HG02588 (cell line): ENCODE data around the gene MAP3K2.
"Not testable (repeated sequence)": the region's sequence is repeated elsewhere in the genome, so short reads cannot be mapped to it uniquely, and the experiment has no call there.

ENCODE experiments used
- ATAC-seq: cut with Tn5 transposase; IDR thresholded peaks from one replicate; pipeline ENCODE4 v1.9.1; 2021; ENCODE audit warnings: mild to moderate bottlenecking, moderate library complexity; ENCODE audit not compliant: unreplicated experiment

MAP3K2 gene

DNA sequence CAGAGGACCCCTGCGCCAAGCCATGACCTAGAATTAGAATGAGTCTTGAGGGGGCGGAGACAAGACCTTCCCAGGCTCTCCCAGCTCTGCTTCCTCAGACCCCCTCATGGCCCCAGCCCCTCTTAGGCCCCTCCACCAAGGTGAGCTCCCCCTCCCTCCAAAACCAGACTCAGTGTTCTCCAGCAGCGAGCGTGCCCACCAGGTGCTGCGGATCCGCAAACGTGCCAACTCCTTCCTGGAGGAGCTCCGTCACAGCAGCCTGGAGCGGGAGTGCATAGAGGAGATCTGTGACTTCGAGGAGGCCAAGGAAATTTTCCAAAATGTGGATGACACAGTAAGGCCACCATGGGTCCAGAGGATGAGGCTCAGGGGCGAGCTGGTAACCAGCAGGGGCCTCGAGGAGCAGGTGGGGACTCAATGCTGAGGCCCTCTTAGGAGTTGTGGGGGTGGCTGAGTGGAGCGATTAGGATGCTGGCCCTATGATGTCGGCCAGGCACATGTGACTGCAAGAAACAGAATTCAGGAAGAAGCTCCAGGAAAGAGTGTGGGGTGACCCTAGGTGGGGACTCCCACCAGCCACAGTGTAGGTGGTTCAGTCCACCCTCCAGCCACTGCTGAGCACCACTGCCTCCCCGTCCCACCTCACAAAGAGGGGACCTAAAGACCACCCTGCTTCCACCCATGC lies 33.5 kb upstream of the MAP3K2 start:
- ATAC-seq, result no peak

DNA sequence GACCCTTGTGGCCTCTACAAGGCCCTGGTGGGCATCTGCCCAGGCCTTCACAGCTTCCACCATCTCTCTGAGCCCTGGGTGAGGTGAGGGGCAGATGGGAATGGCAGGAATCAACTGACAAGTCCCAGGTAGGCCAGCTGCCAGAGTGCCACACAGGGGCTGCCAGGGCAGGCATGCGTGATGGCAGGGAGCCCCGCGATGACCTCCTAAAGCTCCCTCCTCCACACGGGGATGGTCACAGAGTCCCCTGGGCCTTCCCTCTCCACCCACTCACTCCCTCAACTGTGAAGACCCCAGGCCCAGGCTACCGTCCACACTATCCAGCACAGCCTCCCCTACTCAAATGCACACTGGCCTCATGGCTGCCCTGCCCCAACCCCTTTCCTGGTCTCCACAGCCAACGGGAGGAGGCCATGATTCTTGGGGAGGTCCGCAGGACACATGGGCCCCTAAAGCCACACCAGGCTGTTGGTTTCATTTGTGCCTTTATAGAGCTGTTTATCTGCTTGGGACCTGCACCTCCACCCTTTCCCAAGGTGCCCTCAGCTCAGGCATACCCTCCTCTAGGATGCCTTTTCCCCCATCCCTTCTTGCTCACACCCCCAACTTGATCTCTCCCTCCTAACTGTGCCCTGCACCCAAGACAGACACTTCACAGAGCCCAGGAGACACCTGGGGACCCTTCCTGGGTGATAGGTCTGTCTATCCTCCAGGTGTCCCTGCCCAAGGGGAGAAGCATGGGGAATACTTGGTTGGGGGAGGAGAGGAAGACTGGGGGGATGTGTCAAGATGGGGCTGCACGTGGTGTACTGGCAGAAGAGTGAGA lies 32.5 kb upstream of the MAP3K2 start:
- ATAC-seq, result no peak

DNA sequence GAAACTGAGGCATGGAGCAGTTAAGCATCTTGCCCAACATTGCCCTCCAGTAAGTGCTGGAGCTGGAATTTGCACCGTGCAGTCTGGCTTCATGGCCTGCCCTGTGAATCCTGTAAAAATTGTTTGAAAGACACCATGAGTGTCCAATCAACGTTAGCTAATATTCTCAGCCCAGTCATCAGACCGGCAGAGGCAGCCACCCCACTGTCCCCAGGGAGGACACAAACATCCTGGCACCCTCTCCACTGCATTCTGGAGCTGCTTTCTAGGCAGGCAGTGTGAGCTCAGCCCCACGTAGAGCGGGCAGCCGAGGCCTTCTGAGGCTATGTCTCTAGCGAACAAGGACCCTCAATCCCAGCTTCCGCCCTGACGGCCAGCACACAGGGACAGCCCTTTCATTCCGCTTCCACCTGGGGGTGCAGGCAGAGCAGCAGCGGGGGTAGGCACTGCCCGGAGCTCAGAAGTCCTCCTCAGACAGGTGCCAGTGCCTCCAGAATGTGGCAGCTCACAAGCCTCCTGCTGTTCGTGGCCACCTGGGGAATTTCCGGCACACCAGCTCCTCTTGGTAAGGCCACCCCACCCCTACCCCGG lies 31.8 kb upstream of the MAP3K2 start:
- no peak for ATAC-seq

- no peak for ATAC-seq
Measured at GRCh38 chr2:127419112-127419430, 31.3 kb upstream of the MAP3K2 start.

DNA sequence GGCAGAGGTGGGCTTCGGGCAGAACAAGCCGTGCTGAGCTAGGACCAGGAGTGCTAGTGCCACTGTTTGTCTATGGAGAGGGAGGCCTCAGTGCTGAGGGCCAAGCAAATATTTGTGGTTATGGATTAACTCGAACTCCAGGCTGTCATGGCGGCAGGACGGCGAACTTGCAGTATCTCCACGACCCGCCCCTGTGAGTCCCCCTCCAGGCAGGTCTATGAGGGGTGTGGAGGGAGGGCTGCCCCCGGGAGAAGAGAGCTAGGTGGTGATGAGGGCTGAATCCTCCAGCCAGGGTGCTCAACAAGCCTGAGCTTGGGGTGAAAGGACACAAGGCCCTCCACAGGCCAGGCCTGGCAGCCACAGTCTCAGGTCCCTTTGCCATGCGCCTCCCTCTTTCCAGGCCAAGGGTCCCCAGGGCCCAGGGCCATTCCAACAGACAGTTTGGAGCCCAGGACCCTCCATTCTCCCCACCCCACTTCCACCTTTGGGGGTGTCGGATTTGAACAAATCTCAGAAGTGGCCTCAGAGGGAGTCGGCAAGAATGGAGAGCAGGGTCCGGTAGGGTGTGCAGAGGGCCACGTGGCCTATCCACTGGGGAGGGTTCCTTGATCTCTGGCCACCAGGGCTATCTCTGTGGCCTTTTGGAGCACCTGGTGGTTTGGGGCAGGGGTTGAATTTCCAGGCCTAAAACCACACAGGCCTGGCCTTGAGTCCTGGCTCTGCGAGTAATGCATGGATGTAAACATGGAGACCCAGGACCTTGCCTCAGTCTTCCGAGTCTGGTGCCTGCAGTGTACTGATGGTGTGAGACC lies 30.7 kb upstream of the MAP3K2 start, which contains the start of gene PROC:
Gene PROC (plus strand): TSS at position 128 of the 812 bp plus-strand sequence. CDS start 1,516 bp downstream, outside the sequence.
- ATAC-seq, result no peak

GRCh38 chr2:127417406-127417805 lies 29.6 kb upstream of the MAP3K2 start:
- no peak for ATAC-seq

DNA sequence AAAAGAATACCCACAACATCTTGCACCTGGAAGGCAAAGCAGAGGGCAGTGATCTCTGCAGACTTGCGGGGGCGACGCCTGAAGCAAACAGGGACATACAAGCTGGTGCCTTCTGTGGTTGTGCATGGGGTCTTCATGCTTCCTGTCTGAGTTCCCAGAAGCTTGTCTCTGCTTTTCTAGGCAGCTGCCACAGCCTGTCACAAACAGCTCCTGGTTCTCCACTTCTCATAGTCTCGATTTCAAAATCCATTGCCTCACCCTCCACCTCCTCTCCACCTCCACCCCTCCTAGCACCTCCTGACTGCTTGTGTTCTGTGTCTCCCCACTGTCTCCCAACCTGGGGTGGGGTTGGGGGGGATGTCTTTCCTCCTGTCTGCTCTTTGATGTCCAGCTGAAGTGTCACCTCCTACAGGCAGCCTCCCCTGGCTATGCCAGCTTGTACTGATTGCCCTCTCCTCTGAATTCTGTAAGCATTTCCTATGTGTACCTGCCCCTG lies 28.8 kb upstream of the MAP3K2 start:
- ATAC-seq, result no peak

DNA sequence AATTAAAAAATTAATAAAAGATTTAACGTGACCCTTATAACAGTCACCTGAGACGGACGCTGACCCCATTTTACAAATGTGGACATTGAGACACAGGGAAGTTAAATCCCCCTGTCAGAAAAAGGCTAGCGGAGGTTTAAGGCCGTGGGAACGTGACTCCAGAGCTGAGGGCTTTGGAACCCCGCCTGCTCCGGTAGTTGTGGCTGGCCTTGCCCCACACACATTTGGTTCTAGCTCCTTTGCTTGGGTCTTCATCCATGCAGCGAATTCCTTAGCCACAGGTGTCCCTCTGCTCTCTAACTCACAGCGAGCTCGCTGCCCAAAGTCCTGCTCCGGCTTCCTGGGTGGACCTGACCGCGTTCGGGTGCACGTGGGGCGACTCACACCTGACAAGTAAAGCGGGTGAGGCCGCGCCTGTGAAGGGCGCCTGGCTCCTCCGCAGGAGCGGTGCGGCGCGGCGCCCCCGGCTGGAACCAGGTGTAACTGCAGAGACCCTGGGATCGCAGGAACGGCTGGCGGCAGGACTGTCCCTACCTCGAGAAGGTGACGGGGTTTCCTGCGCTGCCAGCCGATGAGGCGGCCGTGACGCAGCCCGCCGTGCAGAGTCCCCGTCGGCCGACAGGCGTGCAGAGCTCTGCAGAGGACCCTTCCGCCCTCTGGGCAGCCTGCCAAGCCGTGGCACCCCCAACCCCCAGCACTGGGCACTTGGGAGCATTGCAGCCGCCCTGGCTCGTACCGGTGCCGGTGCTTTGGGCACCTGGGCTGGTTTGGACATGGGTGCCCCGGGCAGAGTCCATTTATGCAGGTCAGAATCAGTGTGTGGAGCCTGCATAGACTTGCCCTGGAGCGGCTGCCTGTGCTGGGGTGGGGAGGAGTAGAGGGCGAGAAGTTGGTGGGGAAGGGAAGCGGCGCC lies 28.1 kb upstream of the MAP3K2 start:
- peak; percentile 70 for ATAC-seq

DNA sequence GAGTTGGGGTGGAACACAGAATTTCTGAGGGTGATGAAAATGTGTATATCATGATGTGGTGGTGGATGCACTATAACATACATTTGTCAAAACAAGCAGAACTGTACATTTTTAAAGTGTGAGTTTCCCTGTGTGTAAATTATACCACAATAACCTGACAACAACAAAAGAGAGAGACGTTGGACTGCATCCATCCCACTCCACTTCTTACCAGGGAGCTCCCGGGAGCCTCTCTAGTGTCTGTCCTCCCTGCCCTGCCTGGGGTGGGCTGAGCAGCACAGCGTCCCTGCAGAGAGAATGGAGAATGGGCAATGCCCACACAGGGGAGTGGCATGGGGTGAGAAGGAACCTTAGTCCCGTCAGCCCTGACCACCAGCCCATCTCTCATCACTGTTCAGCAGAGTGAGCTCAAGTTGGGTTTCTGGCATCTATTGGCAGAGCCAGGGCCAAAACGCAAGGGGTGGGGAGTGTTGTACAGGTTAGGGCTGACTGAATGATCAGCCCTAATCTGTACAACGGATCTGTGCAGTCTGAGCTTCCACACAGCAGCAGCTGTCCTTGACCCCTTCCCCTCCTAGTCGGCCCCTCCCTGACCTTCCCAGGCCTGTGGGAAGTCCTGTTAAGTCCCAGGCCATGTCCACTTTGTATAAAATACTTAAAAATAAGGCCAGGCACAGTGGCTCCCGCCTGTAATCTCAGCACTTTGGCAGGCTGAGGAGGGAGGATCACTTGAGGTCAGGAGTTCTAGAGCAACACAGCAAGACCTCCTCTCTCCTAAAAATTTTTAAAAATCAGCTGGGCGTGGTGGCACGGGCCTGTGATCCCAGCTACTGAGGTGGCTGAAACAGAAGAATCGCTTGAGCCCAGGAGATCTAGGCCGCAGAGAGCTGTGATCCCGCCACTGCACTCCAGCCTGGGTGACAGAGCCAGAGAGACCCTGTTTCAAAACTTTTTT lies 27.1 kb upstream of the MAP3K2 start:
- ATAC-seq, result no peak

DNA sequence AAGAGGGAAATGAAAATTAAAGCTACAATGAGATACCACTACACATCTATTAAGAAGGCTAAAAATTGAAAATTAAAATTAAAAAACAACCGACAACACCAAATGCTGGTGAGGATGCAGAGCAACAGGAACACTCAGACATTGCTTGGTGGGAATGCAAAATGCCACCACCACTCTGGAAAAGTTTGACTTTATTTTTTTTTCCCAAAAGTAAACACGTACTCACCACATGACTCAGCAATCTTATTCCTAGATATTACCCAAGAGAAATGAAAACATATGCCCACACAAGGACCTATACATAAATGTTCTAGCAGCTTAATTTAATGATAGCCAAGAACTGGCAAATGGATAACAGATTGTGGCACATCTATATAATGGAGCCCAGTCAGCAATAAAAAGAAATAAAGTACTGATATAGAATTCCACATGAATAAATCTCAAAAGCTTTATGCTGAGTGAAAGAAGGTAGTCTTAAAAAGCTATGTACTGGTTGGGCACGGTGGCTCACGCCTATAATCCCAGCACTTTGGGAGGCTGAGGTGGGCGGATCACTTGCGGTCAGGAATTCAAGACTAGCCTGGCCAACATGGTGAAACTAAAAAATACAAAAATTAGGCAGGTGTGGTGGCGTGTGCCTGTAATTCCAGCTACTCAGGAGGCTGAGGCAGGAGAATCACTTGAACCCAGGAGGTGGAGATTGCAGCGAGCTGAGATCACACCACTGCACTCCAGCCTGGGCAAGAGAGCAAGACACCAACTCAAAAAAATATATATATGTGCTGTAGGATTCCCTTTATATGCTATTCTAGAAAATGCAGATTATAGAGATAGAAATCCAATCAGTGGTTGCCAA lies 26.2 kb upstream of the MAP3K2 start:
- ATAC-seq, result no peak

DNA sequence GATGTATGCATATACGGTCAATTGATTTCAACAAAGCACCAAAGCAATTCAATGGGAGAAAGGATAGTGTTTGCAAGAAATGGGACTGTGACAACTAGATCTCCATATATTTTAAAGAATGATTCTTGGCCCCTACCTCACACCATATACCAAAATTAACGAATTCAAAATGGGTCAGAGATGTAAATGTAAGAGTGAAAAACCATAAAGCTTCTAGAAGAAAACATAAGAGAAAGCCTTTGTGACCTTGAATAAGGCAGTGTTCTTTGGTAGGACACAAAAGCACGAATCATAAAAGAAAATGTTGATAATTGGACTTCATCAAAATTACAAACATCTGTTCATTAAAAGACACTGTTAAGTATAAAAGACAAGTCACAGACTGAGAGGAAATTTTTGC lies 25.4 kb upstream of the MAP3K2 start:
- ATAC-seq, result no peak

DNA sequence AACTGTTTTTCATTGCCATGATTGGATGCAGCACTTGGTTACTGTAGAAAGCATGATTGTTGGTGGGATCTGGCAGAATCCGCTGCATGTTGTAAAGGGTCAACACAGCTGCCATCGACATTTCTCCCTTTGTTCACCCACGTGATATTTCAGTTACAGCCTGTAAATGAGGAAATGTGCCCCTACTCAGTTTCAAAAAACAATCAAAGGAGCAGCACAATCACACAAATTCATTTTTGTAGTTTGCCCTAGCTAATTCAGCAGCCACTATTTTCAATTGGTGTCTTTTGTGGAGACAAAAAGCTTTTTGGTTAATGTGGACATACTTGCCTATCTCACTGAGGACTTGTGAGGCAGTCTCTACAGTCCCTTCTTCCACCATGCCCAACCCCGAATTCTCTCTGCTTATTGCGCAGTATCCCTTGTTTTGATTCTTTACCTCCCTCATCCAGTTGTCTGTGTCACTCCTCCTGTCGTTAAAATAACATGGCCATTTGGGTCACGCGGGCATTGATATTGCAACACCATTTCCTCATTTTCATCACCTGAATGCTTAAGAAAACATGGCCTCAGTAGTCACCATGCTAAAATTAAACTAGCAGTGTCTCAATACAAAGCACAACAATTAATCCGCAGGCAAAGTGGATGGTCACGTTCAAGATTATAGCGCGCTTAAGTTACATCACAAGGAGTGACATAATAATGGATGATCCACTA lies 24.0 kb upstream of the MAP3K2 start:
- ATAC-seq, result no peak

DNA sequence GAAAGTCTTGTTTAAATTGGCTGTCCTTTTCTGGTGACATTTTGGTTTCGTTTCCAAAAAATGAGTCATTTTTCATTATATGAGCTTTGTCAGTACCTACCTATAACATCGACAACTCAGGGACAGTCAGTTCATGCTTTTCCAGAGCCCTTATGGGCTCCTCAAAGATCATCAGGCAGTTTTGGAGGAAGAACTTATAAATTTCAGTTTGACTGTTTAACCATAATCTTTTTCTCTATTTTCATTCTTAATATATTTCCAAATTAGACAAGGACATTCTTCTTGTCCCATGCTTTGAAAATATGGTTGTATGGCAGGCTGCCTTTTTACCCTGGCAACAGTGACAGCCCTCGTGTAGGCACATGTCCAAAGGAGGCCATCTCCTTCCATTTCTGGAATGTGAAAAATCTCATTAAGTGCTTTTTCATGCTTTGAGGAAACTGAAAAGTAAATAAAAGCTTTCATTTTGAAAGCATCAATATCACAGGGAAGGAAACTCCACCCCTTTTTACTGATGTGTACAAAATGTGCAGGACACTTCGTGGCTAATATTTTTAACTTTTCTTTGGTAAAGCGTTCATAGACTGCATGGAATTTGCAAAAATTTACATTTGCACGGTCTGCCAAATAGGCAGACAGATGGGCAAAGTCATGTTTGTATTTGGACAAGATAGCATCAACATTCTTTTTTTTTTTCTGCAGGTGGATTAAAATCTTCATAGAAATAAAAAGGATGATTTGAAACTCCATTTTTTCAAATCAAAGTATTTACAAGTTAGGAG lies 23.3 kb upstream of the MAP3K2 start:
- ATAC-seq, result no peak

DNA sequence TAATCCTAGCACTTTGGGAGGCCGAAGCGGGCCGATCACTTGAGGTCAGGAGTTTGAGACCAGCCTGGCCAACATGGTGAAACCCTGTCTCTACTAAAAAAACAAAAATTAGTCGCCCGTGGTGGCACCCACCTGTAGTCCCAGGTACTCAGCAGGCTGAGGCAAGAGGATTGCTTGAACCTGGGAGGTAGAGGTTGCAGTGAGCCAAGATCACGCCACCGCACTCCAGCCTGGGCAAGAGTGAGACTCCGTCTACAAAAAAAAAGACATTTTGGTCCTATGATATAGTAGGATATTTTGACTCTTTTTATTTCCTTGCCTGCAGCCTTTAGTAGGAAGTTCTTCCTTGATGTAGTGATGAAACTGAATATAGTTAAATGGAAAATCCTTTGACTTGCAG lies 21.9 kb upstream of the MAP3K2 start:
- ATAC-seq, result not testable (repeated sequence)

- ATAC-seq, result no peak
Measured at GRCh38 chr2:127408807-127409099, 21.0 kb upstream of the MAP3K2 start.

DNA sequence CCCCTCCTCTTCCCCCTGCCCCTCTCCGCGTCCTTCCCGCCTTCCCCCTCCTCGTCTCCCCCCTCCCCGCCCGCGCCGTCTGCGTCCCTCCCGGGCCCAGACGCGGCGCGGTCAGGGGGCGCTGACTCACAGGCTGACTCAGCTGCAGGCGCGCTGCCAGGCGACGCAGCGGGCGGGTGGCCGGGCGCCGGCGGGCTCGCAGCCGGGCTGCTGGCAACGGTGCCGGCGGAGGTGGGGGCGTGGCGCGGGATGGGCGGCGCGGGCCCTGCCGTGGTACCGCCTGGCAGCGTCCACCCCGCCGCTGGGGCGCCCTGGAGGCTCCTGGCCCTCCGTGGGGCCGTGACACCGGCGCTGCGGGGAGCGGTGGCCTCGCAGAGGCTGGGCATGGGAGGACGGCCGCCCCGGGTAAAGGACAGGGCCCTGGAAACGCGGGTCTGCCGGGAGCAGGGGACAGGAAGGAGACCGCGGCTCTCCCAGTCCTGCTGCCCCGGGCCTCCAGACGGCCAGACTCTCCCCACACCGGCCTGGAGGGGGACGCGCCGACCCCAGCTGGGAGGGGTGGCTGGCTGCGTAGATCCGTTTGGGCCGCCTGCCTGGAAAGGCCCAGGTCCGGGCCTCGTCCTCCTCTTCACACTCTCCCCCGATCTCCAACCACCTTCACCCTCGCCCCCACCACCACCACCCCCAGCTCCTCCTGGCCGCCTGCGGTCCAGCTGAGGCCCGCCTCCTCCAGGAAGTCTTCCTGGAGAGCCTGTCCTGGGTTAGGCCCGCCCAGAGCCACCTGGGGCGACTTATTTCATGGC lies 20.4 kb upstream of the MAP3K2 start:
- ATAC-seq, result peak; percentile 79
